ENCODE results near the gene SORBS1. TPM values are rescaled to one million over a fixed set of nuclear protein-coding genes. Genes with fewer than 3 reads are reported as not detected.
A peak's percentile ranks its signal among the peaks of the same experiment; 100 is the strongest.

SORBS1 gene
- total RNA-seq, 1 donor from 2014 or later = 28.2 TPM

GRCh38 chr10:95566136-95566535 lies 5.0 kb upstream of the SORBS1 start:
- TF ChIP-seq CTCF (conservative IDR thresholded peaks at IDR 0.05) = no peak
- no peaks in the 10 kb centered on the region for H3K36me3 Mint-ChIP-seq
- H3K4me1 Mint-ChIP-seq (ENCODE audit: unreplicated experiment) = peaks cover 20% of the 10 kb centered on the region
- DNase-seq (ENCODE audit: extremely low spot score, unreplicated experiment) = no peak
- H3K4me3 Mint-ChIP-seq = peak overlapping the region; percentile 1
- H3K27ac Mint-ChIP-seq = peak overlapping the region; percentile 16
- H3K9me3 Mint-ChIP-seq = peaks cover 4% of the 10 kb centered on the region
- H3K27me3 Mint-ChIP-seq = no peaks in the 10 kb centered on the region

- DNase-seq (ENCODE audit: extremely low spot score, unreplicated experiment) = no peak
- Mint-ChIP-seq H3K9me3 (peaks cover 4% of the 10 kb centered on the region), H3K27me3 (peaks cover under 1% of the 10 kb centered on the region), H3K36me3 (no peaks in the 10 kb centered on the region), H3K4me3 (peak overlapping the region; percentile 16), H3K27ac (peak overlapping the region; percentile 7), H3K4me1 (ENCODE audit: unreplicated experiment) (peaks cover 21% of the 10 kb centered on the region)
- TF ChIP-seq CTCF (conservative IDR thresholded peaks at IDR 0.05) = no peak
Observed at GRCh38 chr10:95565336-95565735, 4.2 kb upstream of the SORBS1 start.

GRCh38 chr10:95564291-95564690 lies 3.1 kb upstream of the SORBS1 start:
- no peak for DNase-seq (ENCODE audit: extremely low spot score, unreplicated experiment)
- TF ChIP-seq CTCF (conservative IDR thresholded peaks at IDR 0.05) = no peak
- Mint-ChIP-seq H3K4me3 (no peak overlapping the region), H3K27ac (peak overlapping the region; percentile 7), H3K9me3 (peaks cover 4% of the 10 kb centered on the region), H3K27me3 (peaks cover 10% of the 10 kb centered on the region), H3K36me3 (no peaks in the 10 kb centered on the region), H3K4me1 (ENCODE audit: unreplicated experiment) (peaks cover 31% of the 10 kb centered on the region)

- TF ChIP-seq CTCF (conservative IDR thresholded peaks at IDR 0.05) = no peak
- no peak for DNase-seq (ENCODE audit: extremely low spot score, unreplicated experiment)
- Mint-ChIP-seq H3K27me3 (peaks cover 13% of the 10 kb centered on the region), H3K9me3 (peaks cover 4% of the 10 kb centered on the region), H3K36me3 (no peaks in the 10 kb centered on the region), H3K4me3 (peak overlapping the region; percentile 89), H3K27ac (peak overlapping the region; percentile 41), H3K4me1 (ENCODE audit: unreplicated experiment) (peaks cover 43% of the 10 kb centered on the region)
Observed at GRCh38 chr10:95562341-95562965, 1.3 kb upstream of the SORBS1 start.

GRCh38 chr10:95561864-95562177 lies 650 bp upstream of the SORBS1 start:
- Mint-ChIP-seq H3K27ac (peak overlapping the region; percentile 93), H3K36me3 (no peaks in the 10 kb centered on the region), H3K4me1 (ENCODE audit: unreplicated experiment) (peaks cover 47% of the 10 kb centered on the region), H3K9me3 (peaks cover 4% of the 10 kb centered on the region), H3K27me3 (peaks cover 13% of the 10 kb centered on the region), H3K4me3 (peak overlapping the region; percentile 89)
- DNase-seq (ENCODE audit: extremely low spot score, unreplicated experiment) = no peak
- TF ChIP-seq CTCF (conservative IDR thresholded peaks at IDR 0.05) = no peak

Data from type B pancreatic cell (in vitro differentiated cells).